Activated CD4-positive, alpha-beta T cell treated with anti-CD3 and anti-CD28 coated beads for 4 hours (primary cell): ENCODE results near the gene NHLRC1.
"Not testable (repeated sequence)": the region's sequence is repeated elsewhere in the genome, so short reads cannot be mapped to it uniquely, and the experiment has no call there.

ENCODE experiments used
- DNase-seq, 2 donors: peaks; one replicate each; pipeline ENCODE4 v3.0.0-alpha.2; 2020

NHLRC1 gene

GRCh38 chr6:18122128-18123093 is at the start of gene NHLRC1:
TSS of gene NHLRC1 (minus strand) at chr6:18122677. CDS start at chr6:18122606, 71 bp downstream.
- peak; percentile 57 to 63 for DNase-seq

- no peak for DNase-seq
These were observed 49.4 kb upstream of the NHLRC1 start for GRCh38 chr6:18171871-18172270.

GRCh38 chr6:18168264-18168663 is 45.8 kb upstream of the NHLRC1 start:
- DNase-seq: no peak

- DNase-seq: no peak
These were observed 44.0 kb upstream of the NHLRC1 start for GRCh38 chr6:18166312-18167036.

GRCh38 chr6:18165751-18166150 is 43.3 kb upstream of the NHLRC1 start:
- DNase-seq: no peak

GRCh38 chr6:18162401-18162800 is 39.9 kb upstream of the NHLRC1 start:
- DNase-seq: no peak

- no peak for DNase-seq
These were observed 39.0 kb upstream of the NHLRC1 start for GRCh38 chr6:18161431-18161830.

GRCh38 chr6:18160911-18161310 is 38.4 kb upstream of the NHLRC1 start:
- DNase-seq: no peak

GRCh38 chr6:18155864-18156421 is 33.5 kb upstream of the NHLRC1 start:
- peak; percentile 37 to 47 for DNase-seq

- DNase-seq: peak; percentile 97
These were observed 32.8 kb upstream of the NHLRC1 start, which contains the start of gene KDM1B for GRCh38 chr6:18155150-18155863. TSS of gene KDM1B (plus strand) at chr6:18155422. CDS start at chr6:18159896, 4,474 bp downstream.

GRCh38 chr6:18154507-18155149 is 32.2 kb upstream of the NHLRC1 start, which contains the start of gene TPMT:
TSS of gene TPMT (minus strand) at chr6:18155077. CDS start at chr6:18149127, 5,950 bp downstream.
- DNase-seq: peak in 1 of 2 donors; percentile 7

GRCh38 chr6:18153311-18153703 is 30.8 kb upstream of the NHLRC1 start:
- no peak for DNase-seq

- no peak for DNase-seq
These were observed 29.3 kb upstream of the NHLRC1 start for GRCh38 chr6:18151801-18152200.

GRCh38 chr6:18151391-18151790 is 28.9 kb upstream of the NHLRC1 start:
- DNase-seq: not testable (repeated sequence)

- no peak for DNase-seq
These were observed 26.0 kb upstream of the NHLRC1 start for GRCh38 chr6:18148304-18149025.

- DNase-seq: no peak
These were observed 25.1 kb upstream of the NHLRC1 start for GRCh38 chr6:18147616-18148015.

- DNase-seq: no peak
These were observed 24.7 kb upstream of the NHLRC1 start for GRCh38 chr6:18147160-18147559.

- DNase-seq: no peak
These were observed 20.0 kb upstream of the NHLRC1 start for GRCh38 chr6:18142591-18142861.

GRCh38 chr6:18141805-18142590 is 19.5 kb upstream of the NHLRC1 start:
- no peak for DNase-seq

GRCh38 chr6:18139935-18140621 is 17.6 kb upstream of the NHLRC1 start:
- no peak for DNase-seq
